Gastroesophageal sphincter (tissue), 4 donors: ENCODE measurements around the gene OR4K17. TPM values are rescaled to one million over a fixed set of nuclear protein-coding genes. Genes with fewer than 3 reads are reported as not detected.
"Not testable (repeated sequence)": the region's sequence is repeated elsewhere in the genome, so short reads cannot be mapped to it uniquely, and the experiment has no call there.

Source experiments
- ATAC-seq: fragments of 150-250 bp; one replicate; pipeline ENCODE4 v1.9.1; 2016; ENCODE audit warnings: mild to moderate bottlenecking, moderate library complexity
- H3K27ac ChIP-seq, 4 donors: fragments of 200-600 bp; sonication (generic) in 3 of 4; 1 replicate in 3 of 4; 2 replicates in 1 of 4; pipeline ENCODE4 v1.5.1; 2016 to 2019
- H3K27me3 ChIP-seq: fragments of 200-600 bp; sonication (generic); one replicate; pipeline ENCODE4 v1.5.1; 2019
- H3K36me3 ChIP-seq, 2 donors: fragments of 200-600 bp; sonication (generic); one replicate each; pipeline ENCODE4 v1.5.1; 2019; ENCODE audit warnings: control low read depth in 1 of 2
- H3K4me1 ChIP-seq, 3 donors: fragments of 200-600 bp; sonication (generic); 1 replicate in 2 of 3; 2 replicates in 1 of 3; pipeline ENCODE4 v1.5.1; 2016 to 2019; ENCODE audit warnings: control low read depth in 2 of 3
- H3K4me3 ChIP-seq, 2 donors: fragments of 200-600 bp; sonication (generic); one replicate each; pipeline ENCODE4 v1.5.1; 2019; ENCODE audit warnings: mild to moderate bottlenecking in 1 of 2, moderate library complexity in 1 of 2
- H3K9me3 ChIP-seq, 3 donors: fragments of 200-600 bp; sonication (generic); one replicate each; pipeline ENCODE4 v1.5.1; 2017 to 2019; ENCODE audit warnings: control low read depth in 2 of 3
- small RNA-seq, 4 donors: library from RNA; depleted of rRNA; stranded (forward); fragments of <200 nt; gene quantifications; one replicate each; pipeline ENCODE3, GENCODE V24; 2016
- total RNA-seq, 4 donors: library from RNA; depleted of rRNA; stranded (reverse); fragments of >200 nt; gene quantifications; one replicate each; pipeline ENCODE4 v1.1.0, GENCODE V29; 2016
- TF ChIP-seq, protein P1 (sequence below), 4 experiments: fragments of 200-600 bp in 2 of 4; fragments of 450-650 bp in 2 of 4; sonication (generic) in 1 of 4; IDR thresholded peaks; one replicate each; pipeline ENCODE4 v1.5.1; 2017 to 2019; ENCODE audit warnings: antibody characterized with exemption in 4 of 4, mild to moderate bottlenecking in 2 of 4, moderate library complexity in 2 of 4

The OR4K17 gene
- total RNA-seq, 4 donors from 2014 or later = not detected

- no peak overlapping the region for H3K27ac ChIP-seq
- no peak overlapping the region for H3K4me3 ChIP-seq
- H3K9me3 ChIP-seq = peaks cover 0 to 22% (median 0%) of the 10 kb centered on the region in 3 donors
- H3K4me1 ChIP-seq = no peaks in the 10 kb centered on the region
- TF ChIP-seq, protein P1, sequence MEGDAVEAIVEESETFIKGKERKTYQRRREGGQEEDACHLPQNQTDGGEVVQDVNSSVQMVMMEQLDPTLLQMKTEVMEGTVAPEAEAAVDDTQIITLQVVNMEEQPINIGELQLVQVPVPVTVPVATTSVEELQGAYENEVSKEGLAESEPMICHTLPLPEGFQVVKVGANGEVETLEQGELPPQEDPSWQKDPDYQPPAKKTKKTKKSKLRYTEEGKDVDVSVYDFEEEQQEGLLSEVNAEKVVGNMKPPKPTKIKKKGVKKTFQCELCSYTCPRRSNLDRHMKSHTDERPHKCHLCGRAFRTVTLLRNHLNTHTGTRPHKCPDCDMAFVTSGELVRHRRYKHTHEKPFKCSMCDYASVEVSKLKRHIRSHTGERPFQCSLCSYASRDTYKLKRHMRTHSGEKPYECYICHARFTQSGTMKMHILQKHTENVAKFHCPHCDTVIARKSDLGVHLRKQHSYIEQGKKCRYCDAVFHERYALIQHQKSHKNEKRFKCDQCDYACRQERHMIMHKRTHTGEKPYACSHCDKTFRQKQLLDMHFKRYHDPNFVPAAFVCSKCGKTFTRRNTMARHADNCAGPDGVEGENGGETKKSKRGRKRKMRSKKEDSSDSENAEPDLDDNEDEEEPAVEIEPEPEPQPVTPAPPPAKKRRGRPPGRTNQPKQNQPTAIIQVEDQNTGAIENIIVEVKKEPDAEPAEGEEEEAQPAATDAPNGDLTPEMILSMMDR (IDR thresholded peaks at IDR 0.05) = no peak
- H3K27me3 ChIP-seq = no peaks in the 10 kb centered on the region
- no peaks in the 10 kb centered on the region for H3K36me3 ChIP-seq
- no peak for ATAC-seq
Measured at GRCh38 chr14:20164462-20164861, 53.9 kb downstream of the OR4K17 start.

DNA sequence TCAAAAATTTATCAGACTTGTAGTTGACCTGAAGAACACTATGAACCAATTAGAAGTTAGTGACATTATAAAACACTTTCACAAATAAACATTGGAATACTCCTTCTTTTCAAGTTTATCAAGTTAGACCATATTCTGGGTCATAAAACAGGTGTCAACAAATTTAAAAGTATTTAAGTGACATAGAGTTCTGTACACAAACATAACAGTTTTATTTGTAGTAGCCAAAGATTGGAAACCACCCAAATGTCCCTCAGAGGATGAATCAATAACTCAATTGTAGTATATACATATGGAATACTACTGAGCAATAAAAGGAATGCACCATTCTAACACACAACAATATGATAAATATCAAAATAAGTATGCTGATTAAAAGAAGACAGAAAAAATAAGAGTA lies 56.6 kb downstream of the OR4K17 start:
- TF ChIP-seq, protein P1 (IDR thresholded peaks at IDR 0.05) = no peak
- no peak for ATAC-seq
- no peaks in the 10 kb centered on the region for H3K36me3 ChIP-seq
- no peaks in the 10 kb centered on the region for H3K27me3 ChIP-seq
- no peak overlapping the region for H3K27ac ChIP-seq
- H3K9me3 ChIP-seq = peaks cover 0 to 22% (median 0%) of the 10 kb centered on the region in 3 donors
- no peak overlapping the region for H3K4me3 ChIP-seq
- no peaks in the 10 kb centered on the region for H3K4me1 ChIP-seq

- H3K36me3 ChIP-seq, H3K4me1 ChIP-seq, ATAC-seq, H3K27ac ChIP-seq, H3K9me3 ChIP-seq, H3K27me3 ChIP-seq, H3K4me3 ChIP-seq: not testable (repeated sequence)
Measured at GRCh38 chr14:20169852-20170251, 59.3 kb downstream of the OR4K17 start.

Small RNA genes lying within 50 kb of the gene (small RNA-seq; reads per million reads assigned to genes)
- gene RNA5SP380 = 0 reads per million in 4 donors

Other genes starting within 250 kb of the OR4K17 start
- gene OR4K2, start 235.6 kb upstream of the OR4K17 start, total RNA-seq = not detected
- gene OR4K5, start 190.1 kb upstream of the OR4K17 start, total RNA-seq = not detected
- not detected for gene OR4K1, start 179.8 kb upstream of the OR4K17 start, total RNA-seq
- not detected for gene OR4K15, start 135.1 kb upstream of the OR4K17 start, total RNA-seq
- gene OR4Q2, start 108.6 kb upstream of the OR4K17 start, total RNA-seq = not detected
- not detected for gene OR4K14, start 91.4 kb upstream of the OR4K17 start, total RNA-seq
- gene OR4K13, start 74.7 kb upstream of the OR4K17 start, total RNA-seq = under 1 TPM in 1 of 4 donors, not detected in 3; 0.12 TPM
- gene OR4L1, start 50.7 kb upstream of the OR4K17 start, total RNA-seq = not detected
- gene OR4N5, start 28.1 kb downstream of the OR4K17 start, total RNA-seq = not detected
- not detected for gene OR11G2, start 80.2 kb downstream of the OR4K17 start, total RNA-seq
- not detected for gene OR11H6, start 113.0 kb downstream of the OR4K17 start, total RNA-seq
- gene OR11H7, start 118.2 kb downstream of the OR4K17 start, total RNA-seq = under 1 TPM in 1 of 4 donors, not detected in 3; 0.50 TPM
- gene OR11H4, start 128.5 kb downstream of the OR4K17 start, total RNA-seq = not detected
- gene TTC5, start 195.2 kb downstream of the OR4K17 start, total RNA-seq = 10 to 100 TPM in 2 of 4 donors, 1 to 10 TPM in 2; 8.1 to 10.9 (median 10.0) TPM
- gene CCNB1IP1, start 222.5 kb downstream of the OR4K17 start, total RNA-seq = 10 to 100 TPM; 33.4 to 64.8 (median 39.5) TPM
- gene PARP2, start 232.9 kb downstream of the OR4K17 start, total RNA-seq = 10 to 100 TPM in 2 of 4 donors, 1 to 10 TPM in 2; 8.2 to 18.1 (median 9.9) TPM